Trophoblast cell (in vitro differentiated cells and primary cell): ENCODE data around the gene CADM2.

Source experiments
- DNase-seq, 2 donors: peaks; one replicate each; pipeline ENCODE4 v3.0.0-alpha.2; 2016
- H2AFZ ChIP-seq: 2 replicates; pipeline ENCODE4 v1.6.1; 2013; ENCODE audit warnings: low read length, moderate library complexity, mild to moderate bottlenecking; ENCODE audit not compliant: insufficient read depth, poor library complexity
- H2AK5ac ChIP-seq: 2 replicates; pipeline ENCODE4 v1.6.1; 2013; ENCODE audit warnings: mild to moderate bottlenecking, low read length
- H2BK120ac ChIP-seq: 2 replicates; pipeline ENCODE4 v1.6.1; 2013; ENCODE audit warnings: low read length, mild to moderate bottlenecking, moderate library complexity; ENCODE audit not compliant: insufficient read depth, poor library complexity
- H2BK12ac ChIP-seq: 2 replicates; pipeline ENCODE4 v1.6.1; 2013; ENCODE audit warnings: mild to moderate bottlenecking, low read length, moderate library complexity
- H2BK5ac ChIP-seq: 2 replicates; pipeline ENCODE4 v1.6.1; 2013; ENCODE audit warnings: low read length, low read depth, moderate library complexity, mild to moderate bottlenecking; ENCODE audit not compliant: poor library complexity
- H3K14ac ChIP-seq: 2 replicates; pipeline ENCODE4 v1.6.1; 2013; ENCODE audit warnings: mild to moderate bottlenecking, low read length
- H3K18ac ChIP-seq: 2 replicates; pipeline ENCODE4 v1.6.1; 2013; ENCODE audit warnings: mild to moderate bottlenecking, low read length
- H3K23ac ChIP-seq: 2 replicates; pipeline ENCODE4 v1.6.1; 2013; ENCODE audit warnings: low read length
- H3K27ac ChIP-seq: 2 replicates; pipeline ENCODE4 v1.5.1; 2013; ENCODE audit warnings: low read depth, mild to moderate bottlenecking, inconsistent platforms, low read length, moderate library complexity
- H3K27me3 ChIP-seq: 2 replicates; pipeline ENCODE4 v1.6.1; 2013; ENCODE audit warnings: inconsistent platforms, mild to moderate bottlenecking, low read length, moderate library complexity; ENCODE audit not compliant: insufficient read depth
- H3K36me3 ChIP-seq, 2 experiments: 1 replicate in 1 of 2; 2 replicates in 1 of 2; pipeline ENCODE4 v1.6.1; 2013; ENCODE audit warnings: low read length in 2 of 2, mild to moderate bottlenecking in 2 of 2, moderate library complexity in 1 of 2; ENCODE audit not compliant: insufficient read depth in 2 of 2, control insufficient read depth in 1 of 2
- H3K4ac ChIP-seq: 2 replicates; pipeline ENCODE4 v1.6.1; 2013; ENCODE audit warnings: low read depth, mild to moderate bottlenecking, low read length, moderate library complexity
- H3K4me1 ChIP-seq, 2 experiments: 1 replicate in 1 of 2; 2 replicates in 1 of 2; pipeline ENCODE4 v1.6.1; 2013; ENCODE audit warnings: low read length in 2 of 2, mild to moderate bottlenecking in 2 of 2, moderate library complexity in 1 of 2; ENCODE audit not compliant: insufficient read depth in 2 of 2, control insufficient read depth in 1 of 2
- H3K4me2 ChIP-seq: 2 replicates; pipeline ENCODE4 v1.6.1; 2013; ENCODE audit warnings: inconsistent platforms, mild to moderate bottlenecking, low read length, moderate library complexity
- H3K4me3 ChIP-seq: 2 replicates; pipeline ENCODE4 v1.5.1; 2013; ENCODE audit warnings: mild to moderate bottlenecking, low read depth, low read length, inconsistent platforms
- H3K79me1 ChIP-seq: one replicate; pipeline ENCODE4 v1.6.1; 2013; ENCODE audit warnings: low read length
- H3K79me2 ChIP-seq: 2 replicates; pipeline ENCODE4 v1.6.1; 2013; ENCODE audit warnings: low read length, mild to moderate bottlenecking; ENCODE audit not compliant: control insufficient read depth, insufficient read depth, poor library complexity
- H3K9ac ChIP-seq: 2 replicates; pipeline ENCODE4 v1.6.1; 2013; ENCODE audit warnings: mild to moderate bottlenecking, low read length
- H3K9me3 ChIP-seq: 2 replicates; pipeline ENCODE4 v1.6.1; 2013; ENCODE audit warnings: low read depth, mild to moderate bottlenecking, control low read depth, inconsistent platforms, low read length; ENCODE audit not compliant: insufficient read depth
- H4K12ac ChIP-seq: 2 replicates; pipeline ENCODE4 v1.6.1; 2013; ENCODE audit warnings: low read depth, mild to moderate bottlenecking, low read length, moderate library complexity
- H4K8ac ChIP-seq: 2 replicates; pipeline ENCODE4 v1.6.1; 2013; ENCODE audit warnings: low read depth, mild to moderate bottlenecking, low read length, moderate library complexity
- H4K91ac ChIP-seq: one replicate; pipeline ENCODE4 v1.6.1; 2013; ENCODE audit warnings: low read depth, mild to moderate bottlenecking, low read length, moderate library complexity
- WGBS: extraction: QIAGEN DNeasy Blood & Tissue Kit; methylation state at CpG from one replicate; pipeline ENCODE4 v1.1.7; 2013; ENCODE audit warnings: missing lambda C conversion rate; ENCODE audit not compliant: insufficient read length, insufficient coverage; ENCODE audit errors: extremely low coverage; 5-methylcytosine and 5-hydroxymethylcytosine counted together

CADM2 gene

GRCh38 chr3:85535517-85535916 is 576.7 kb downstream of the CADM2 start:
- no peak overlapping the region for H3K23ac ChIP-seq
- no peaks in the 10 kb centered on the region for H3K9me3 ChIP-seq
- DNase-seq = no peak
- no peak overlapping the region for H3K18ac ChIP-seq
- no peak overlapping the region for H3K9ac ChIP-seq
- H4K12ac ChIP-seq = no peak overlapping the region
- no CpG with 5 or more reads among the region's 2 CpGs for WGBS
- no peak overlapping the region for H3K4me2 ChIP-seq
- no peak overlapping the region for H2BK120ac ChIP-seq
- H3K79me2 ChIP-seq = no peaks in the 10 kb centered on the region
- H3K4me1 ChIP-seq = no peaks in the 10 kb centered on the region
- H2BK5ac ChIP-seq = no peak overlapping the region
- no peak overlapping the region for H4K91ac ChIP-seq
- H3K27me3 ChIP-seq = no peaks in the 10 kb centered on the region
- no peak overlapping the region for H3K4me3 ChIP-seq
- no peak overlapping the region for H3K27ac ChIP-seq
- H3K36me3 ChIP-seq = no peaks in the 10 kb centered on the region
- H3K79me1 ChIP-seq = no peaks in the 10 kb centered on the region
- no peak overlapping the region for H2AFZ ChIP-seq
- no peak overlapping the region for H4K8ac ChIP-seq
- no peak overlapping the region for H2AK5ac ChIP-seq
- H2BK12ac ChIP-seq = no peak overlapping the region
- H3K4ac ChIP-seq = no peak overlapping the region
- no peak overlapping the region for H3K14ac ChIP-seq

GRCh38 chr3:85539232-85539631 is 580.4 kb downstream of the CADM2 start:
- Histone ChIP-seq H3K14ac (no peak overlapping the region), H4K8ac (no peak overlapping the region), H2BK120ac (no peak overlapping the region), H3K4me3 (no peak overlapping the region), H3K79me1 (no peaks in the 10 kb centered on the region), H3K9me3 (no peaks in the 10 kb centered on the region), H2AFZ (no peak overlapping the region), H3K36me3 (no peaks in the 10 kb centered on the region), H3K23ac (no peak overlapping the region), H2BK12ac (no peak overlapping the region), H3K27ac (no peak overlapping the region), H3K27me3 (no peaks in the 10 kb centered on the region), H4K12ac (no peak overlapping the region), H2AK5ac (no peak overlapping the region), H3K4me2 (no peak overlapping the region), H3K4ac (no peak overlapping the region), H3K18ac (no peak overlapping the region), H4K91ac (no peak overlapping the region), H3K79me2 (no peaks in the 10 kb centered on the region), H3K4me1 (no peaks in the 10 kb centered on the region), H3K9ac (no peak overlapping the region), H2BK5ac (no peak overlapping the region)
- no peak for DNase-seq
- WGBS = no CpG with 5 or more reads among the region's 1 CpG

- Histone ChIP-seq H4K8ac (no peak overlapping the region), H4K91ac (no peak overlapping the region), H3K9me3 (no peaks in the 10 kb centered on the region), H3K4ac (no peak overlapping the region), H2BK5ac (no peak overlapping the region), H3K27me3 (no peaks in the 10 kb centered on the region), H3K14ac (no peak overlapping the region), H3K23ac (no peak overlapping the region), H3K27ac (no peak overlapping the region), H3K36me3 (no peaks in the 10 kb centered on the region), H3K4me3 (no peak overlapping the region), H4K12ac (no peak overlapping the region), H3K9ac (no peak overlapping the region), H3K4me2 (no peak overlapping the region), H2AK5ac (no peak overlapping the region), H3K18ac (no peak overlapping the region), H2BK120ac (no peak overlapping the region), H3K79me1 (no peaks in the 10 kb centered on the region), H2AFZ (no peak overlapping the region), H3K79me2 (no peaks in the 10 kb centered on the region), H2BK12ac (no peak overlapping the region), H3K4me1 (no peaks in the 10 kb centered on the region)
- no peak for DNase-seq
- WGBS = no CpG with 5 or more reads among the region's 10 CpGs
These were observed 595.4 kb downstream of the CADM2 start for GRCh38 chr3:85554153-85554552.

GRCh38 chr3:85560088-85560785 is 601.4 kb downstream of the CADM2 start:
- H2BK5ac ChIP-seq = no peak overlapping the region
- DNase-seq = no peak
- no peak overlapping the region for H3K23ac ChIP-seq
- no peak overlapping the region for H2AFZ ChIP-seq
- no peaks in the 10 kb centered on the region for H3K79me2 ChIP-seq
- H2BK120ac ChIP-seq = no peak overlapping the region
- no peaks in the 10 kb centered on the region for H3K4me1 ChIP-seq
- no peak overlapping the region for H3K4me3 ChIP-seq
- H3K4ac ChIP-seq = no peak overlapping the region
- H3K36me3 ChIP-seq = no peaks in the 10 kb centered on the region
- no peak overlapping the region for H4K91ac ChIP-seq
- H3K9me3 ChIP-seq = no peaks in the 10 kb centered on the region
- H4K12ac ChIP-seq = no peak overlapping the region
- WGBS = no CpG with 5 or more reads among the region's 7 CpGs
- no peak overlapping the region for H2BK12ac ChIP-seq
- H3K18ac ChIP-seq = no peak overlapping the region
- H2AK5ac ChIP-seq = no peak overlapping the region
- no peak overlapping the region for H4K8ac ChIP-seq
- no peak overlapping the region for H3K4me2 ChIP-seq
- no peak overlapping the region for H3K14ac ChIP-seq
- no peak overlapping the region for H3K9ac ChIP-seq
- no peak overlapping the region for H3K27ac ChIP-seq
- H3K27me3 ChIP-seq = no peaks in the 10 kb centered on the region
- no peaks in the 10 kb centered on the region for H3K79me1 ChIP-seq
